KMS-11 (cell line): Measurements from ENCODE around the gene MRPS18A.

ENCODE experiments used
- H2AFZ ChIP-seq: fragments of 200-600 bp; sonication (generic); 2 replicates; pipeline ENCODE4 v1.6.1; 2016; ENCODE audit warnings: antibody characterized with exemption, mixed run types, low read depth
- H3K27ac ChIP-seq: fragments of 200-600 bp; sonication (generic); 2 replicates; pipeline ENCODE4 v1.6.1; 2016; ENCODE audit warnings: mild to moderate bottlenecking, mixed run types
- H3K27me3 ChIP-seq: fragments of 200-600 bp; sonication (generic); 2 replicates; pipeline ENCODE4 v1.6.1; 2017; ENCODE audit warnings: mild to moderate bottlenecking, low read depth, mixed run types, moderate library complexity; ENCODE audit not compliant: insufficient read depth
- H3K36me3 ChIP-seq: fragments of 200-600 bp; sonication (generic); 2 replicates; pipeline ENCODE4 v1.6.1; 2017; ENCODE audit warnings: mild to moderate bottlenecking, mixed run types; ENCODE audit not compliant: insufficient read depth
- H3K4me1 ChIP-seq: fragments of 200-600 bp; sonication (generic); 2 replicates; pipeline ENCODE4 v1.6.1; 2016; ENCODE audit warnings: mild to moderate bottlenecking, low read depth, mixed run types; ENCODE audit not compliant: poor library complexity, severe bottlenecking
- H3K4me2 ChIP-seq: fragments of 200-600 bp; sonication (generic); 2 replicates; pipeline ENCODE4 v1.7.0; 2016; ENCODE audit warnings: mild to moderate bottlenecking, mixed run types
- H3K4me3 ChIP-seq: fragments of 200-600 bp; sonication (generic); IDR thresholded peaks from 2 replicates; pipeline ENCODE4 v1.6.1; 2017; ENCODE audit warnings: low read depth, low read length, mixed read lengths; ENCODE audit not compliant: insufficient read depth
- H3K79me2 ChIP-seq: fragments of 200-600 bp; sonication (generic); 2 replicates; pipeline ENCODE4 v1.6.1; 2016; ENCODE audit warnings: low read depth, mixed run types; ENCODE audit not compliant: insufficient read depth
- H3K9ac ChIP-seq: fragments of 200-600 bp; sonication (generic); 2 replicates; pipeline ENCODE4 v1.6.1; 2016; ENCODE audit warnings: mild to moderate bottlenecking, mixed run types
- H4K20me1 ChIP-seq: fragments of 200-600 bp; sonication (generic); 2 replicates; pipeline ENCODE4 v1.6.1; 2016; ENCODE audit warnings: mild to moderate bottlenecking, mixed run types; ENCODE audit not compliant: insufficient read depth
- CTCF ChIP-seq: fragments of 200-600 bp; sonication (generic); conservative IDR thresholded peaks from 2 replicates; pipeline ENCODE4 v1.6.1; 2017; ENCODE audit warnings: low read depth, mild to moderate bottlenecking, antibody characterized with exemption, low read length, moderate library complexity, mixed read lengths

The MRPS18A gene

GRCh38 chr6:43674291-43674690 is 13.3 kb downstream of the MRPS18A start:
- no peak for TF ChIP-seq CTCF
- H4K20me1 ChIP-seq: no peaks in the 10 kb centered on the region
- no peaks in the 10 kb centered on the region for H3K27me3 ChIP-seq

DNA sequence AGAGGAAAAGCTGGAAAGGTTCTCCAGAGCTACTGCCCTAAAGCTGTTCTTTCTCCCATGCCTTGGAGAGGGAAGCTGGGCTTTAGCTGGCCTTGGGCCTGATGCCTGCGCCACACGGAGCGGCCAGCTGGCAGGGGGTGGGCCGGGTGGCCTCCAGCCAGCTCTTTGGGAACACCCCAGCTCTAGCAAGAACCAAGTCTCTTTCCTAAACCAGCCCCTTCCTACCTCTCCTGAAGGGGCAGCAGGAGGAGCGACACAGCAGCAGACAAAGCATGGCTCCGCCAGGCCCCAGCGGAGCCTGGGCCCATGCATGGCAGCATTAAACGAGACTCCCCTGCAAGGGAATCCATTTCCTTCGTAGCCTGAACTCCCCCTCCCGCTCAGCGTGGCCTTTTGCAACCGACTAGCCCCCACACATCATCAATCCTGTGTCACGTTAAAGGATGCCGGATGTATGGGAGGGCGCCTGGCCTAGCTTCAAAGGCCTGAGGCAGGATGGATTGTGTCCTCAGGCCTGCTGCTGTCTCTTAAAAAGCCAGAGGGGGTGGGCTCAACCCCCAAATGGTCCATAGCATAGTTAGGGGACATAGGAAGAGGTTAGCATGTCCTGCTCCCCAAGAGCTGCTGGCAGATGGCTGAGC is 14.0 kb downstream of the MRPS18A start:
- Histone ChIP-seq H3K79me2 (no peaks in the 10 kb centered on the region), H3K9ac (no peak overlapping the region), H3K27me3 (no peaks in the 10 kb centered on the region), H4K20me1 (no peaks in the 10 kb centered on the region), H3K4me1 (peaks cover 37% of the 10 kb centered on the region), H3K27ac (no peak overlapping the region), H3K36me3 (no peaks in the 10 kb centered on the region), H3K4me2 (no peak overlapping the region), H2AFZ (no peak overlapping the region), H3K4me3 (no peak overlapping the region)
- no peak for TF ChIP-seq CTCF

More at GRCh38 chr6:43674291-43674690, 13.3 kb downstream of the MRPS18A start:
- no peak overlapping the region for H3K4me2 ChIP-seq
- H3K27ac ChIP-seq: no peak overlapping the region
- H3K9ac ChIP-seq: no peak overlapping the region
- H3K4me1 ChIP-seq: peaks cover 30% of the 10 kb centered on the region
- 0 out of 2 replicates have a peak, but pooled peaks cover 4% of the 10 kb centered on the region for H3K79me2 ChIP-seq
- H2AFZ ChIP-seq: no peak overlapping the region
- H3K4me3 ChIP-seq: no peak overlapping the region
- no peaks in the 10 kb centered on the region for H3K36me3 ChIP-seq

DNA sequence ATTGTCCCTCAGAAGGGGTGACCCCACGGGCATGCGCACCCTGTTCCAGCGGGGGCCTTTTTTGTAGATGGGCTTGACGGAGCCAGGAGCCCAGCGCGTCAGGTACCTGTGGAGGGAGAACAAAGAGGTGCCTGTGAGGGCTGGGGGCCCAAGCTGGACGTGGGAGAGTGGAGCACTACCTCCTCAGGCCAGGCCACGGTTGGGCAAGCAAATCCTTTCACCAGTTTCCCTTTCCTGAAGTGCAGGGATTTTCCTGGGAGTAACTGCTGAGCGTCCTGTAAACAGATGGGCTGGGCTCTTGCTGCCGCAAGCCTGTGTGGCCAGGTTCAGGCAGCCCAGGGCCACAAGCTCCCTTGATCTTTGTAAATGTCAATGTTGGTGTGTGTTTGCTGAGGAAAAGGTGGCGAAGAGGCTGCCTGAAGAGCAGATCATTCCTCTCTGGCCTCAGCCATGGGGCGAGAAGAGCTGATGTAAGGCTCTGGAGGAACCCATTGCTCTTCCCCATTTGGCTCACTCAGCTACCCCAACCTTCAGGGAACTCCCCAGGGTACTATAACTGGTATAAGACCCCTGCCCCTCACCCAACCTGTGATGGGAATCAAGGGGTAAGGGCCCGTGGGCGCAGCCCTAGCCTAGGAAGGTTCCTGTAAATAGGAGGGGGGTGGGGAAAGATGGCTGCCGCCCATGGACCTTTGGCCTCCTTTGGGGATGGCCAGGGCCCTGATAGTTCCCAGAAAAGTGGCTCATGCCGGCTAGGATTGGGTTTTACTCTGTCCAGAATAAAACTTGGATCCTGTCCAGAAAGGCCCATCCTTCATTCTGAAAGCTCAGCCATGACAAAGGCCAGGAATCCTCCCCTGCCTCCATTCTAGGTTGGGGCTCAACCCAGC is 15.5 kb downstream of the MRPS18A start:
- H3K36me3 ChIP-seq: no peaks in the 10 kb centered on the region

More for the DNA sequence above, 15.5 kb downstream of the MRPS18A start:
- TF ChIP-seq CTCF: no peak
- Histone ChIP-seq H3K9ac (no peak overlapping the region), H3K4me3 (no peak overlapping the region), H3K27me3 (no peaks in the 10 kb centered on the region), H4K20me1 (no peaks in the 10 kb centered on the region), H3K4me2 (no peak overlapping the region), H3K27ac (no peak overlapping the region), H2AFZ (no peak overlapping the region), H3K4me1 (peaks cover 53% of the 10 kb centered on the region), H3K79me2 (no peaks in the 10 kb centered on the region)
